Measurements from ENCODE around the gene TMPRSS6. TPM values are rescaled to one million over a fixed set of nuclear protein-coding genes. Genes with fewer than 3 reads are reported as not detected.

The TMPRSS6 gene
- total RNA-seq, 4 donors from 2014 or later = not detected

DNA sequence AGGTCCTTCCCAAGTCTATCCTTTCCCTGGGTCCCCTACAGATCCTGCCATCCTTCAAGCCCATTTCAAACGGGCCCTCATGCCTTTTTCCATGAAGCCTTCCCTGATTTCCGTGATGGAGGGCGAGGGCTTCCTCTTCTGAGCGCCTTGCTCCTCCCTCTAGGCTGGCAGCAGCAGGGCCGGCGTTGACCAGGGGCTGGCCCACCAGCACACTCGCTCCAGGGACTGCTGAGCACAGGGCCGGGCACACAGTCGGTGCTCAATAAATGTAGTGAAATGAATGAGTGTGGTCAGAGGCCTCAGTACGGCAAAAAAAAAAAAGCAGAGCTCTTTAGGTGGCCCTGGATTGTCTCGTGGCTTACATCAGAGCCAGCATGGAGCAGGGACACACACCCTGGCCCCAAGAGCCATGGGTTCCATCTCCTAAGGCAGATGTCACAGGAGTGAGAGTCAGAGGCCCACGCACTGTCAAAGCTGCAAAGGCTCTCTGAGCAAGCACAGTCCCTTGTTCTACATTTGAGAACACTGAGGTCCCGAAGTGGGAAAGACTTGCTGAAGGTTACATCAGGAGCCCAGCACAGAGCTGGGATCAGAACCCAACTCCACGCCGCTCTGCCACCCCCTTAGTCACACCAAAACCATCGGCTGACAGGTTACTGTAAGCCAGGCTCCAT lies 37.1 kb upstream of the TMPRSS6 start:
- ATAC-seq (ENCODE audit: low FRiP score) (no peak), DNase-seq (ENCODE audit: low spot score) (no peak)
- no peak for TF ChIP-seq CTCF (IDR thresholded peaks at IDR 0.05)

GRCh38 chr22:37146051-37146385 lies 36.5 kb upstream of the TMPRSS6 start:
- ATAC-seq (ENCODE audit: low FRiP score) = no peak
- DNase-seq (ENCODE audit: low spot score) = no peak
- no peak for TF ChIP-seq CTCF (IDR thresholded peaks at IDR 0.05)

GRCh38 chr22:37145180-37146050 lies 35.9 kb upstream of the TMPRSS6 start:
- TF ChIP-seq CTCF (IDR thresholded peaks at IDR 0.05) = no peak
- ATAC-seq (ENCODE audit: low FRiP score) (no peak), DNase-seq (ENCODE audit: low spot score) (no peak)

GRCh38 chr22:37144180-37144554 lies 34.7 kb upstream of the TMPRSS6 start:
- ATAC-seq (ENCODE audit: low FRiP score) = no peak
- no peak for DNase-seq (ENCODE audit: low spot score)
- TF ChIP-seq CTCF (IDR thresholded peaks at IDR 0.05) = no peak

DNA sequence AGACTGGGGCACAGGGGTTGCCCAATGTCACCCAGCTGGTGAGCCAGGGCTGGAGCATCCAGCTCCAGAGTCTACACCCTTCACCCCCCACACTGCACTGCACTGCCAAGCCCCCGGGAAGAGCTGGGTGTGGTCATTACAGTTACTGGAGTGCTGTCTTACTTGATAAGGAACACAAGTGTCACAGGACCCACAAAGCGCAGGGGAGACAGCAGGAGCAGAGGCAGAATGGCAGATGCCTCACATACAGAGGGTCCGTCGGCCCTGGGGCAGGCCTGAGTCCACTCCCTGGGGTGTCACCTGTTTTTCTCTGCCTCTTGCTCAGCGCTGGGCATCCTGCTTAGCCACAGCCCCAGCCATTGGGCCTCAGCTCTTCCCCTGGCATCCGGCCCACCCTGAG lies 32.5 kb upstream of the TMPRSS6 start:
- no peak for DNase-seq (ENCODE audit: low spot score)
- ATAC-seq (ENCODE audit: low FRiP score) = no peak
- no peak for TF ChIP-seq CTCF (IDR thresholded peaks at IDR 0.05)

GRCh38 chr22:37141476-37141875 lies 32.0 kb upstream of the TMPRSS6 start:
- TF ChIP-seq CTCF (IDR thresholded peaks at IDR 0.05) = no peak
- ATAC-seq (ENCODE audit: low FRiP score) = no peak
- no peak for DNase-seq (ENCODE audit: low spot score)

All from omental fat pad (tissue), 4 donors.